Calu3 (cell line): ENCODE data around the gene ULK4. TPM values are rescaled to one million over a fixed set of nuclear protein-coding genes. Genes with fewer than 3 reads are reported as not detected.

ENCODE experiments used
- BruUV-seq: library from RNA; stranded (reverse); fragments of 400-500 nt; replicated peaks from 2 replicates; lab custom pipeline; 2021; lab: Mats Ljungman, UMichigan
- CTCF ChIA-PET: fragments of 300-600 bp; sonication (Branson Sonifier 250); formaldehyde crosslinking; loops from one replicate; lab custom pipeline; 2022; ENCODE audit warnings: antibody characterized with exemption; lab: Charles Lee
- DNase-seq: peaks from one replicate; pipeline ENCODE4 v3.0.0; 2022
- H3K27ac Mint-ChIP-seq: one replicate; pipeline ENCODE4 v1.8.0; 2022; ENCODE audit warnings: mixed read lengths; ENCODE audit not compliant: unreplicated experiment
- H3K27me3 Mint-ChIP-seq: one replicate; pipeline ENCODE4 v1.8.0; 2022; ENCODE audit warnings: mixed read lengths; ENCODE audit not compliant: unreplicated experiment
- H3K36me3 Mint-ChIP-seq: one replicate; pipeline ENCODE4 v1.8.0; 2022; ENCODE audit warnings: mild to moderate bottlenecking, moderate library complexity, mixed read lengths; ENCODE audit not compliant: insufficient read depth, unreplicated experiment
- H3K4me1 Mint-ChIP-seq: one replicate; pipeline ENCODE4 v1.8.0; 2022; ENCODE audit warnings: mild to moderate bottlenecking, low read depth, mixed read lengths; ENCODE audit not compliant: unreplicated experiment
- H3K4me3 Mint-ChIP-seq: one replicate; pipeline ENCODE4 v1.8.0; 2022; ENCODE audit warnings: mild to moderate bottlenecking, low read depth, moderate library complexity, mixed read lengths; ENCODE audit not compliant: unreplicated experiment
- H3K9me3 Mint-ChIP-seq: one replicate; pipeline ENCODE4 v1.8.0; 2022; ENCODE audit warnings: low read depth, mixed read lengths; ENCODE audit not compliant: unreplicated experiment
- intact Hi-C: fragments of 100-400 bp; cut with micrococcal nuclease; formaldehyde crosslinking; loops from one replicate; pipeline ENCODE4 v1.10.0; 2022; ENCODE audit not compliant: unreplicated experiment
- total RNA-seq: library from RNA; stranded (reverse); gene quantifications from 2 replicates; pipeline ENCODE4 v1.2.3, GENCODE V29; 2022
- TF ChIP-seq, protein P1 (sequence below): fragments of 200-600 bp; IDR thresholded peaks from one replicate; pipeline ENCODE4 v1.8.0; 2022; ENCODE audit warnings: antibody characterized with exemption; ENCODE audit not compliant: unreplicated experiment

Gene ULK4
- total RNA-seq, 1 experiment from 2014 or later: 8.7 TPM

DNA sequence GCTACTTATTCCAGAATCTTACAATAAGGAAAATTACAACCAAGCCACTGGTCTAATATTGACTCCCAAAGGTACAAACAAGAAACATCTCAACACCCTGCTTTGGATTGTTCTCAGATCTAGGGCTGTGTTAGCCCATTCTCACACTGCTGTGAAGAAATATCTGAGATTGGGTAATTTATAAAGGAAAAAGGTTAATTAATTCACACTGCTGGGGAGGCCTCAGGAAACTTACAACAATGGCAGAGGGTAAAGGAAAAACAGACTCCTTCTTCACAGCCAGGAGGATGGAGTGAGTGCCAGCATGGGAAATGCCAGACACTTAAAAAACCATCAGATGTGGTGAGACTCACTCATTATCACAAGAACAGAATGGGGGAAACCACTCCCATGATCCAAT is 208.3 kb downstream of the ULK4 start:
- CTCF ChIA-PET: no interaction called here
- DNase-seq: no peak
- Mint-ChIP-seq H3K36me3 (no peaks in the 10 kb centered on the region), H3K4me3 (no peak overlapping the region), H3K27me3 (no peaks in the 10 kb centered on the region), H3K4me1 (no peaks in the 10 kb centered on the region), H3K27ac (no peak overlapping the region), H3K9me3 (no peaks in the 10 kb centered on the region)
- intact Hi-C loops: no loop called here
- TF ChIP-seq, protein P1, sequence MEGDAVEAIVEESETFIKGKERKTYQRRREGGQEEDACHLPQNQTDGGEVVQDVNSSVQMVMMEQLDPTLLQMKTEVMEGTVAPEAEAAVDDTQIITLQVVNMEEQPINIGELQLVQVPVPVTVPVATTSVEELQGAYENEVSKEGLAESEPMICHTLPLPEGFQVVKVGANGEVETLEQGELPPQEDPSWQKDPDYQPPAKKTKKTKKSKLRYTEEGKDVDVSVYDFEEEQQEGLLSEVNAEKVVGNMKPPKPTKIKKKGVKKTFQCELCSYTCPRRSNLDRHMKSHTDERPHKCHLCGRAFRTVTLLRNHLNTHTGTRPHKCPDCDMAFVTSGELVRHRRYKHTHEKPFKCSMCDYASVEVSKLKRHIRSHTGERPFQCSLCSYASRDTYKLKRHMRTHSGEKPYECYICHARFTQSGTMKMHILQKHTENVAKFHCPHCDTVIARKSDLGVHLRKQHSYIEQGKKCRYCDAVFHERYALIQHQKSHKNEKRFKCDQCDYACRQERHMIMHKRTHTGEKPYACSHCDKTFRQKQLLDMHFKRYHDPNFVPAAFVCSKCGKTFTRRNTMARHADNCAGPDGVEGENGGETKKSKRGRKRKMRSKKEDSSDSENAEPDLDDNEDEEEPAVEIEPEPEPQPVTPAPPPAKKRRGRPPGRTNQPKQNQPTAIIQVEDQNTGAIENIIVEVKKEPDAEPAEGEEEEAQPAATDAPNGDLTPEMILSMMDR: no peak
- no TSS peak for BruUV-seq

DNA sequence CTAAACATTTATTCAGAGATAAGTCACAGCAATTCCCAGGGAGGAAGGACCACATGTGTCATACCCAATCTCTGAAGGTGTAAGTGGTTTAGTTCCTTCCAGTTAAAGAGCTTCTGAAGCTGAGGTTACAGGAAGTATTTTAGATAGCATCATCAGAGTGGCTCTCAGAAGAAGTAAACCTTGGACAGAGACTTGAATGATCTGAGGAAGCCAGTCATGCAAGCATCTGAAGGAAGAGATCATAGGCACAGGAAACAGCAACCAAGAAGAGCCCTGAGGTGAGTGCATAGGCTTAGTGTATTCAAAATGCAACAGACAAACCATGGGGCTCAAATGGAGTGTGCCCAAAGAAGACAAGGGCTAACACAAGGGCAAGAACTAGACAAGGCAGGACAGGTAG is 210.3 kb downstream of the ULK4 start:
- Mint-ChIP-seq H3K27me3 (no peaks in the 10 kb centered on the region), H3K4me3 (no peak overlapping the region), H3K9me3 (no peaks in the 10 kb centered on the region), H3K4me1 (no peaks in the 10 kb centered on the region), H3K27ac (no peak overlapping the region), H3K36me3 (no peaks in the 10 kb centered on the region)
- CTCF ChIA-PET: no interaction called here
- TF ChIP-seq, protein P1: no peak
- intact Hi-C loops: no loop called here
- no TSS peak for BruUV-seq
- DNase-seq: no peak

DNA sequence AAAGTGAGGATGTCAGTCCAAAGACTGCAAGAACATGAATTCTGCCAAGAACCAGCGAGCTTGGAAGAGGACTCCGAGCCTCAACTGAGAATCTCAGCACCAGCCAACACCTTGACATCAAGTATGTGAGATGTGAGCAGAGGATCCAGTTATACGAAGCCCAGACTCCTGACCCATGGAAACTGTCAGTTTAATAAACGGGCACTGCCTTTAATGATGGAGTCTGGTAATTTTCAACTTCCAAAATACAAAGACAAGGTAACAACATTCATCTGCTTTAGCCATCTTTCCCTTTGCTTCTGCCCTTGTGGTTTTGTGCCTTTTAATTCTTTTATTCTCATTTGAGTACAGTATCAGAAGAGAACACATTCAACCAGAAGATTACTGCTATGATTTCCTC is 211.9 kb downstream of the ULK4 start:
- Mint-ChIP-seq H3K36me3 (no peaks in the 10 kb centered on the region), H3K27me3 (no peaks in the 10 kb centered on the region), H3K4me1 (no peaks in the 10 kb centered on the region), H3K4me3 (no peak overlapping the region), H3K27ac (no peak overlapping the region), H3K9me3 (no peaks in the 10 kb centered on the region)
- CTCF ChIA-PET: no interaction called here
- BruUV-seq: no TSS peak
- no peak for DNase-seq
- intact Hi-C loops: no loop called here
- TF ChIP-seq, protein P1: no peak

DNA sequence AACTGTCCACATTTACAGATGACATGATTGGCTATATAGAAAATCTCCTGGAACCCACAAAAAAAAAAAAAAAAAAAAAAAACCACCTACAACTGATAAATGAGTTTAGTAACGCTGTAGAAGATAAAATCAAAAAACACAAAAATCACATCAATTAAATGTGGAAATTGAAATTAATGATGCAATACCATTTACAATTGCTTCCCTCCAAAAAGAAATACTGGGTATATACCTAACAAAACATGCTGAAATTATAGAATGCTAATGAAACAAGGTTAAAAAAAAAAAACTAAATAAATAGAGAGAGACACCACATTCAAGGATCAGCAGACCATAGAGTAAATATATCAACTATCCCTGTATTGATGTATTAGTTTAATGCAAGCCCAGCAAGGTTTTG is 215.7 kb downstream of the ULK4 start:
- no peak overlapping the region for H3K4me3 Mint-ChIP-seq
- BruUV-seq: no TSS peak
- TF ChIP-seq, protein P1: no peak
- no peak for DNase-seq
- H3K36me3 Mint-ChIP-seq: no peaks in the 10 kb centered on the region
- no peak overlapping the region for H3K27ac Mint-ChIP-seq
- no peaks in the 10 kb centered on the region for H3K9me3 Mint-ChIP-seq
- CTCF ChIA-PET: no interaction called here
- intact Hi-C loops: no loop called here
- no peaks in the 10 kb centered on the region for H3K4me1 Mint-ChIP-seq
- H3K27me3 Mint-ChIP-seq: no peaks in the 10 kb centered on the region
